D721Med (cell line): ENCODE measurements around the gene OSTN.

Source experiments
- DNase-seq: peaks from one replicate; pipeline ENCODE4 v3.0.0; 2011; ENCODE audit warnings: low spot score; ENCODE audit not compliant: insufficient read length
- FAIRE-seq: peaks from 2 replicates; lab custom pipeline; 2011; peaks lifted over from hg19 to GRCh38; lab: Jason Lieb, UNC
- TF ChIP-seq, protein P1 (sequence below): IDR thresholded peaks from 2 replicates; pipeline ENCODE4 v1.5.1; 2012; ENCODE audit warnings: mild to moderate bottlenecking, control low read depth; ENCODE audit not compliant: insufficient read depth; ENCODE audit errors: missing control alignments

Gene OSTN, protein sequence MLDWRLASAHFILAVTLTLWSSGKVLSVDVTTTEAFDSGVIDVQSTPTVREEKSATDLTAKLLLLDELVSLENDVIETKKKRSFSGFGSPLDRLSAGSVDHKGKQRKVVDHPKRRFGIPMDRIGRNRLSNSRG

GRCh38 chr3:191198932-191199331 is at the start of gene OSTN:
Gene OSTN (plus strand): TSS chr3:191199241. CDS start chr3:191212533, 13,292 bp downstream.
- FAIRE-seq (no peak), DNase-seq (no peak)
- TF ChIP-seq, protein P1, sequence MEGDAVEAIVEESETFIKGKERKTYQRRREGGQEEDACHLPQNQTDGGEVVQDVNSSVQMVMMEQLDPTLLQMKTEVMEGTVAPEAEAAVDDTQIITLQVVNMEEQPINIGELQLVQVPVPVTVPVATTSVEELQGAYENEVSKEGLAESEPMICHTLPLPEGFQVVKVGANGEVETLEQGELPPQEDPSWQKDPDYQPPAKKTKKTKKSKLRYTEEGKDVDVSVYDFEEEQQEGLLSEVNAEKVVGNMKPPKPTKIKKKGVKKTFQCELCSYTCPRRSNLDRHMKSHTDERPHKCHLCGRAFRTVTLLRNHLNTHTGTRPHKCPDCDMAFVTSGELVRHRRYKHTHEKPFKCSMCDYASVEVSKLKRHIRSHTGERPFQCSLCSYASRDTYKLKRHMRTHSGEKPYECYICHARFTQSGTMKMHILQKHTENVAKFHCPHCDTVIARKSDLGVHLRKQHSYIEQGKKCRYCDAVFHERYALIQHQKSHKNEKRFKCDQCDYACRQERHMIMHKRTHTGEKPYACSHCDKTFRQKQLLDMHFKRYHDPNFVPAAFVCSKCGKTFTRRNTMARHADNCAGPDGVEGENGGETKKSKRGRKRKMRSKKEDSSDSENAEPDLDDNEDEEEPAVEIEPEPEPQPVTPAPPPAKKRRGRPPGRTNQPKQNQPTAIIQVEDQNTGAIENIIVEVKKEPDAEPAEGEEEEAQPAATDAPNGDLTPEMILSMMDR, result no peak

- no peak for DNase-seq
- no peak for FAIRE-seq
- TF ChIP-seq, protein P1, result no peak
Observed at GRCh38 chr3:191151653-191152052, 47.4 kb upstream of the OSTN start.

GRCh38 chr3:191154827-191155226 is 44.2 kb upstream of the OSTN start:
- TF ChIP-seq, protein P1, result no peak
- DNase-seq, result no peak
- no peak for FAIRE-seq

GRCh38 chr3:191158247-191158646 is 40.8 kb upstream of the OSTN start:
- DNase-seq (no peak), FAIRE-seq (no peak)
- TF ChIP-seq, protein P1, result no peak

- TF ChIP-seq, protein P1, result no peak
- DNase-seq (no peak), FAIRE-seq (no peak)
Observed at GRCh38 chr3:191158815-191159214, 40.2 kb upstream of the OSTN start.

DNA sequence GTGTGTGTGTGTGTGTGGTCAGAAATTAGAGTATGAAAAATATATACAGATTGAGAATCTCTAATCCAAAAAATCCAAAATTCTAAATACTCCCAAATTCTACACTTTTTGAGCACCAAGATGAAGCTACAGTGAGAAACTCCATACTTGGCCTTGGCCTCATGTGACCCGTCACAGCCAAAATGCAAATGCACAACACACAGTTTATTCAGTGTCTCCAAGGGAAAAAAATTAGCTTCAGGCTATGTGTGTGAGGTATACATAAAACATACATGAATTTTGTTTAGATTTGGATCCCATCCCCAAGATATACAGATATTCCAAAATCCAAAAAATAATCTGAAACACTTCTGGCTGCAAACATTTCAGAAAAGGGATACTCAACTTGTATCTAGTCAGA is 33.2 kb upstream of the OSTN start:
- TF ChIP-seq, protein P1, result no peak
- DNase-seq (no peak), FAIRE-seq (no peak)

- TF ChIP-seq, protein P1, result no peak
- FAIRE-seq (no peak), DNase-seq (no peak)
Observed at GRCh38 chr3:191166368-191166767, 32.7 kb upstream of the OSTN start.
